ENCODE data around the gene SPDYE17.
"Not testable (repeated sequence)": the region's sequence is repeated elsewhere in the genome, so short reads cannot be mapped to it uniquely, and the experiment has no call there.

DNA sequence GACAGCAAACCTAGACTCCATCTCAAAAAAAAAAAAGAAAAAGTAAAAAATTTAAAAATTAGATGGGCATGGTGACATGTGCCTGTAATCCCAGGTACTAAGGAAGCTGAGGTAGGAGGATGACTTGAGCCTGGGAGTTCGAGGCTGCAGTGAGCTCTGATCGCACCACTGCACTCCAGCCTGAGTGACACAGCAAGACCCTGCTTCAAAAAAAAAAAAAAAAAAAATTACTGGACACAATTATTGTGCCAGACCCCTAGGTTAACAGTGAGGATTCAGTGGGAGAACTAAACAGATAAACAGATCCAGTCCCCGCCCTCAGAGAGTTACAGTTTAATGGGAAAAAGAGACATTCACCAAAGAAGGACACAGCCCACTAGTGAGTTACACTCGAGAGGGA is 31.6 kb upstream of the SPDYE17 start:
- TF ChIP-seq CREB1 (IDR thresholded peaks at IDR 0.05); POLR2AphosphoS5 (IDR thresholded peaks at IDR 0.05; ENCODE audit: low read depth, low read length); FOSL1 (IDR thresholded peaks at IDR 0.05; ENCODE audit: insufficient read depth, low read depth, low read length); JUND (IDR thresholded peaks at IDR 0.05; ENCODE audit: low read length): not testable (repeated sequence)
- TF ChIP-seq, protein P1, sequence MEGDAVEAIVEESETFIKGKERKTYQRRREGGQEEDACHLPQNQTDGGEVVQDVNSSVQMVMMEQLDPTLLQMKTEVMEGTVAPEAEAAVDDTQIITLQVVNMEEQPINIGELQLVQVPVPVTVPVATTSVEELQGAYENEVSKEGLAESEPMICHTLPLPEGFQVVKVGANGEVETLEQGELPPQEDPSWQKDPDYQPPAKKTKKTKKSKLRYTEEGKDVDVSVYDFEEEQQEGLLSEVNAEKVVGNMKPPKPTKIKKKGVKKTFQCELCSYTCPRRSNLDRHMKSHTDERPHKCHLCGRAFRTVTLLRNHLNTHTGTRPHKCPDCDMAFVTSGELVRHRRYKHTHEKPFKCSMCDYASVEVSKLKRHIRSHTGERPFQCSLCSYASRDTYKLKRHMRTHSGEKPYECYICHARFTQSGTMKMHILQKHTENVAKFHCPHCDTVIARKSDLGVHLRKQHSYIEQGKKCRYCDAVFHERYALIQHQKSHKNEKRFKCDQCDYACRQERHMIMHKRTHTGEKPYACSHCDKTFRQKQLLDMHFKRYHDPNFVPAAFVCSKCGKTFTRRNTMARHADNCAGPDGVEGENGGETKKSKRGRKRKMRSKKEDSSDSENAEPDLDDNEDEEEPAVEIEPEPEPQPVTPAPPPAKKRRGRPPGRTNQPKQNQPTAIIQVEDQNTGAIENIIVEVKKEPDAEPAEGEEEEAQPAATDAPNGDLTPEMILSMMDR (IDR thresholded peaks at IDR 0.05; ENCODE audit: control extremely low read depth in 1 of 3, insufficient read depth in 1 of 3, low read depth in 1 of 3, low read length in 3 of 3) = not testable (repeated sequence)
- TF ChIP-seq, protein P2, sequence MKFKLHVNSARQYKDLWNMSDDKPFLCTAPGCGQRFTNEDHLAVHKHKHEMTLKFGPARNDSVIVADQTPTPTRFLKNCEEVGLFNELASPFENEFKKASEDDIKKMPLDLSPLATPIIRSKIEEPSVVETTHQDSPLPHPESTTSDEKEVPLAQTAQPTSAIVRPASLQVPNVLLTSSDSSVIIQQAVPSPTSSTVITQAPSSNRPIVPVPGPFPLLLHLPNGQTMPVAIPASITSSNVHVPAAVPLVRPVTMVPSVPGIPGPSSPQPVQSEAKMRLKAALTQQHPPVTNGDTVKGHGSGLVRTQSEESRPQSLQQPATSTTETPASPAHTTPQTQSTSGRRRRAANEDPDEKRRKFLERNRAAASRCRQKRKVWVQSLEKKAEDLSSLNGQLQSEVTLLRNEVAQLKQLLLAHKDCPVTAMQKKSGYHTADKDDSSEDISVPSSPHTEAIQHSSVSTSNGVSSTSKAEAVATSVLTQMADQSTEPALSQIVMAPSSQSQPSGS (IDR thresholded peaks at IDR 0.05; ENCODE audit: low read length) = not testable (repeated sequence)

Data from H1 (cell line).